ENCODE measurements around the gene CARS2. TPM values are rescaled to one million over a fixed set of nuclear protein-coding genes. Genes with fewer than 3 reads are reported as not detected.

The CARS2 gene
- total and polyA plus RNA-seq, 2 experiments from 2014 or later: 39.0 to 53.5 TPM

DNA sequence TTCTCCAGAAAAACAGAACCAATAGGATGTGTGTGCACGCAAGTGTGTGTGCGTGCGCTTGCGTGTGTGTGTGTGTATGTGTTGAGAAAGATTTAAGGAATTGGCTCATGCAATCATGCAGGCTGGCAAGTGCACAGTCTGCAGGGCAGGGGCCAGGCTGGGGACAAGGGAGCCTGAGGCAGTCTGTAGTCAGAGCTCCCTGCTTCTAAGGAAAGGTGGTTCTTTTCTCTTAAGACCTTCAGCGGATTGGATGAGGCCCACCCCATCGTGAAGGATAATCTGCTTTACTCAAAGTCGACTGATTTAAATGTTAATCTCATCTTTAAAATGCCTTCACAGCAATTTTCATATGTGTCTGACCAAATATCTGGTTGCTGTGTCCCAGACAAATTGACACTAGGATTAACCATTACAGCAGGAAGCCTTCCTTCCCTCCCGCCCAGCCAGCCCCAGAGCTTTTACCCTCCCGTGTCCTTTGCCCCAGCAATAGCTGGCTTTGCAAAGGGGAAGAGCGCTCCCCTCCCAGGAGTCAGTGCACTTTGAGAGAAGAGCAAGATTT is 105.6 kb downstream of the CARS2 start:
- TF ChIP-seq EZH2 (IDR thresholded peaks at IDR 0.05; ENCODE audit: low read depth, unreplicated experiment): no peak
- TF ChIP-seq, protein P1, sequence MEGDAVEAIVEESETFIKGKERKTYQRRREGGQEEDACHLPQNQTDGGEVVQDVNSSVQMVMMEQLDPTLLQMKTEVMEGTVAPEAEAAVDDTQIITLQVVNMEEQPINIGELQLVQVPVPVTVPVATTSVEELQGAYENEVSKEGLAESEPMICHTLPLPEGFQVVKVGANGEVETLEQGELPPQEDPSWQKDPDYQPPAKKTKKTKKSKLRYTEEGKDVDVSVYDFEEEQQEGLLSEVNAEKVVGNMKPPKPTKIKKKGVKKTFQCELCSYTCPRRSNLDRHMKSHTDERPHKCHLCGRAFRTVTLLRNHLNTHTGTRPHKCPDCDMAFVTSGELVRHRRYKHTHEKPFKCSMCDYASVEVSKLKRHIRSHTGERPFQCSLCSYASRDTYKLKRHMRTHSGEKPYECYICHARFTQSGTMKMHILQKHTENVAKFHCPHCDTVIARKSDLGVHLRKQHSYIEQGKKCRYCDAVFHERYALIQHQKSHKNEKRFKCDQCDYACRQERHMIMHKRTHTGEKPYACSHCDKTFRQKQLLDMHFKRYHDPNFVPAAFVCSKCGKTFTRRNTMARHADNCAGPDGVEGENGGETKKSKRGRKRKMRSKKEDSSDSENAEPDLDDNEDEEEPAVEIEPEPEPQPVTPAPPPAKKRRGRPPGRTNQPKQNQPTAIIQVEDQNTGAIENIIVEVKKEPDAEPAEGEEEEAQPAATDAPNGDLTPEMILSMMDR (conservative IDR thresholded peaks at IDR 0.05; ENCODE audit: low read depth in 2 of 2): no peak
- no peak for TF ChIP-seq ZNF331 (CRISPR knock-in tag; IDR thresholded peaks at IDR 0.05; ENCODE audit: low read depth)
- no peak for TF ChIP-seq EZH2phosphoT487 (IDR thresholded peaks at IDR 0.05; ENCODE audit: unreplicated experiment)
- no peak for TF ChIP-seq JUNB (IDR thresholded peaks at IDR 0.05; ENCODE audit: unreplicated experiment)
- no peak for TF ChIP-seq POLR2AphosphoS5 (IDR thresholded peaks at IDR 0.05; ENCODE audit: low read depth)
- TF ChIP-seq CREB1 (CRISPR knock-in tag; IDR thresholded peaks at IDR 0.05; ENCODE audit: low read depth): no peak
- TF ChIP-seq, protein P2, sequence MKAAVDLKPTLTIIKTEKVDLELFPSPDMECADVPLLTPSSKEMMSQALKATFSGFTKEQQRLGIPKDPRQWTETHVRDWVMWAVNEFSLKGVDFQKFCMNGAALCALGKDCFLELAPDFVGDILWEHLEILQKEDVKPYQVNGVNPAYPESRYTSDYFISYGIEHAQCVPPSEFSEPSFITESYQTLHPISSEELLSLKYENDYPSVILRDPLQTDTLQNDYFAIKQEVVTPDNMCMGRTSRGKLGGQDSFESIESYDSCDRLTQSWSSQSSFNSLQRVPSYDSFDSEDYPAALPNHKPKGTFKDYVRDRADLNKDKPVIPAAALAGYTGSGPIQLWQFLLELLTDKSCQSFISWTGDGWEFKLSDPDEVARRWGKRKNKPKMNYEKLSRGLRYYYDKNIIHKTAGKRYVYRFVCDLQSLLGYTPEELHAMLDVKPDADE (IDR thresholded peaks at IDR 0.05): no peak
- TF ChIP-seq, protein P3, sequence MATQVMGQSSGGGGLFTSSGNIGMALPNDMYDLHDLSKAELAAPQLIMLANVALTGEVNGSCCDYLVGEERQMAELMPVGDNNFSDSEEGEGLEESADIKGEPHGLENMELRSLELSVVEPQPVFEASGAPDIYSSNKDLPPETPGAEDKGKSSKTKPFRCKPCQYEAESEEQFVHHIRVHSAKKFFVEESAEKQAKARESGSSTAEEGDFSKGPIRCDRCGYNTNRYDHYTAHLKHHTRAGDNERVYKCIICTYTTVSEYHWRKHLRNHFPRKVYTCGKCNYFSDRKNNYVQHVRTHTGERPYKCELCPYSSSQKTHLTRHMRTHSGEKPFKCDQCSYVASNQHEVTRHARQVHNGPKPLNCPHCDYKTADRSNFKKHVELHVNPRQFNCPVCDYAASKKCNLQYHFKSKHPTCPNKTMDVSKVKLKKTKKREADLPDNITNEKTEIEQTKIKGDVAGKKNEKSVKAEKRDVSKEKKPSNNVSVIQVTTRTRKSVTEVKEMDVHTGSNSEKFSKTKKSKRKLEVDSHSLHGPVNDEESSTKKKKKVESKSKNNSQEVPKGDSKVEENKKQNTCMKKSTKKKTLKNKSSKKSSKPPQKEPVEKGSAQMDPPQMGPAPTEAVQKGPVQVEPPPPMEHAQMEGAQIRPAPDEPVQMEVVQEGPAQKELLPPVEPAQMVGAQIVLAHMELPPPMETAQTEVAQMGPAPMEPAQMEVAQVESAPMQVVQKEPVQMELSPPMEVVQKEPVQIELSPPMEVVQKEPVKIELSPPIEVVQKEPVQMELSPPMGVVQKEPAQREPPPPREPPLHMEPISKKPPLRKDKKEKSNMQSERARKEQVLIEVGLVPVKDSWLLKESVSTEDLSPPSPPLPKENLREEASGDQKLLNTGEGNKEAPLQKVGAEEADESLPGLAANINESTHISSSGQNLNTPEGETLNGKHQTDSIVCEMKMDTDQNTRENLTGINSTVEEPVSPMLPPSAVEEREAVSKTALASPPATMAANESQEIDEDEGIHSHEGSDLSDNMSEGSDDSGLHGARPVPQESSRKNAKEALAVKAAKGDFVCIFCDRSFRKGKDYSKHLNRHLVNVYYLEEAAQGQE (IDR thresholded peaks at IDR 0.05; ENCODE audit: unreplicated experiment): no peak
- no peak for TF ChIP-seq NANOG (IDR thresholded peaks at IDR 0.05; ENCODE audit: borderline replicate concordance)
- TF ChIP-seq, protein P4, sequence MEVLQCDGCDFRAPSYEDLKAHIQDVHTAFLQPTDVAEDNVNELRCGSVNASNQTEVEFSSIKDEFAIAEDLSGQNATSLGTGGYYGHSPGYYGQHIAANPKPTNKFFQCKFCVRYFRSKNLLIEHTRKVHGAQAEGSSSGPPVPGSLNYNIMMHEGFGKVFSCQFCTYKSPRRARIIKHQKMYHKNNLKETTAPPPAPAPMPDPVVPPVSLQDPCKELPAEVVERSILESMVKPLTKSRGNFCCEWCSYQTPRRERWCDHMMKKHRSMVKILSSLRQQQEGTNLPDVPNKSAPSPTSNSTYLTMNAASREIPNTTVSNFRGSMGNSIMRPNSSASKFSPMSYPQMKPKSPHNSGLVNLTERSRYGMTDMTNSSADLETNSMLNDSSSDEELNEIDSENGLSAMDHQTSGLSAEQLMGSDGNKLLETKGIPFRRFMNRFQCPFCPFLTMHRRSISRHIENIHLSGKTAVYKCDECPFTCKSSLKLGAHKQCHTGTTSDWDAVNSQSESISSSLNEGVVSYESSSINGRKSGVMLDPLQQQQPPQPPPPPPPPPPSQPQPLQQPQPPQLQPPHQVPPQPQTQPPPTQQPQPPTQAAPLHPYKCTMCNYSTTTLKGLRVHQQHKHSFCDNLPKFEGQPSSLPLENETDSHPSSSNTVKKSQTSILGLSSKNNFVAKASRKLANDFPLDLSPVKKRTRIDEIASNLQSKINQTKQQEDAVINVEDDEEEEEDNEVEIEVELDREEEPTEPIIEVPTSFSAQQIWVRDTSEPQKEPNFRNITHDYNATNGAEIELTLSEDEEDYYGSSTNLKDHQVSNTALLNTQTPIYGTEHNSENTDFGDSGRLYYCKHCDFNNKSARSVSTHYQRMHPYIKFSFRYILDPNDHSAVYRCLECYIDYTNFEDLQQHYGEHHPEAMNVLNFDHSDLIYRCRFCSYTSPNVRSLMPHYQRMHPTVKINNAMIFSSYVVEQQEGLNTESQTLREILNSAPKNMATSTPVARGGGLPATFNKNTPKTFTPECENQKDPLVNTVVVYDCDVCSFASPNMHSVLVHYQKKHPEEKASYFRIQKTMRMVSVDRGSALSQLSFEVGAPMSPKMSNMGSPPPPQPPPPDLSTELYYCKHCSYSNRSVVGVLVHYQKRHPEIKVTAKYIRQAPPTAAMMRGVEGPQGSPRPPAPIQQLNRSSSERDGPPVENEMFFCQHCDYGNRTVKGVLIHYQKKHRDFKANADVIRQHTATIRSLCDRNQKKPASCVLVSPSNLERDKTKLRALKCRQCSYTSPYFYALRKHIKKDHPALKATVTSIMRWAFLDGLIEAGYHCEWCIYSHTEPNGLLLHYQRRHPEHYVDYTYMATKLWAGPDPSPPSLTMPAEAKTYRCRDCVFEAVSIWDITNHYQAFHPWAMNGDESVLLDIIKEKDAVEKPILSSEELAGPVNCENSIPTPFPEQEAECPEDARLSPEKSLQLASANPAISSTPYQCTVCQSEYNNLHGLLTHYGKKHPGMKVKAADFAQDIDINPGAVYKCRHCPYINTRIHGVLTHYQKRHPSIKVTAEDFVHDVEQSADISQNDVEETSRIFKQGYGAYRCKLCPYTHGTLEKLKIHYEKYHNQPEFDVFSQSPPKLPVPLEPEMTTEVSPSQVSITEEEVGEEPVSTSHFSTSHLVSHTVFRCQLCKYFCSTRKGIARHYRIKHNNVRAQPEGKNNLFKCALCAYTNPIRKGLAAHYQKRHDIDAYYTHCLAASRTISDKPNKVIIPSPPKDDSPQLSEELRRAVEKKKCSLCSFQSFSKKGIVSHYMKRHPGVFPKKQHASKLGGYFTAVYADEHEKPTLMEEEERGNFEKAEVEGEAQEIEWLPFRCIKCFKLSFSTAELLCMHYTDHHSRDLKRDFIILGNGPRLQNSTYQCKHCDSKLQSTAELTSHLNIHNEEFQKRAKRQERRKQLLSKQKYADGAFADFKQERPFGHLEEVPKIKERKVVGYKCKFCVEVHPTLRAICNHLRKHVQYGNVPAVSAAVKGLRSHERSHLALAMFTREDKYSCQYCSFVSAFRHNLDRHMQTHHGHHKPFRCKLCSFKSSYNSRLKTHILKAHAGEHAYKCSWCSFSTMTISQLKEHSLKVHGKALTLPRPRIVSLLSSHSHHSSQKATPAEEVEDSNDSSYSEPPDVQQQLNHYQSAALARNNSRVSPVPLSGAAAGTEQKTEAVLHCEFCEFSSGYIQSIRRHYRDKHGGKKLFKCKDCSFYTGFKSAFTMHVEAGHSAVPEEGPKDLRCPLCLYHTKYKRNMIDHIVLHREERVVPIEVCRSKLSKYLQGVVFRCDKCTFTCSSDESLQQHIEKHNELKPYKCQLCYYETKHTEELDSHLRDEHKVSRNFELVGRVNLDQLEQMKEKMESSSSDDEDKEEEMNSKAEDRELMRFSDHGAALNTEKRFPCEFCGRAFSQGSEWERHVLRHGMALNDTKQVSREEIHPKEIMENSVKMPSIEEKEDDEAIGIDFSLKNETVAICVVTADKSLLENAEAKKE (CRISPR knock-in tag; IDR thresholded peaks at IDR 0.05): no peak
- no peak for TF ChIP-seq STAT1 (IDR thresholded peaks at IDR 0.05; ENCODE audit: unreplicated experiment)
- no peak for TF ChIP-seq ZNF114 (CRISPR knock-in tag; IDR thresholded peaks at IDR 0.05)
- peaks cover 3% of the 10 kb centered on the region; the same call in 1 of the 3 replicates for H3K4me1 Mint-ChIP-seq
- peaks cover 3% of the 10 kb centered on the region; the same call in 1 of the 3 replicates for H3K36me3 Mint-ChIP-seq (ENCODE audit: low read depth)
- Histone ChIP-seq H3K79me2 (replicated peaks; ENCODE audit: insufficient read depth) (no peaks in the 10 kb centered on the region), H3K4me2 (no peak overlapping the region), H3K4me1 (ENCODE audit: insufficient read depth) (no peaks in the 10 kb centered on the region), H4K20me1 (replicated peaks; ENCODE audit: insufficient read depth) (no peaks in the 10 kb centered on the region), H3K36me3 (ENCODE audit: insufficient read depth) (no peaks in the 10 kb centered on the region), H3K9me2 (ENCODE audit: insufficient read depth) (no peaks in the 10 kb centered on the region), H3K27ac (ENCODE audit: low read depth) (no peak overlapping the region), H2AFZ (peak overlapping the region; percentile 63; the same call in 1 of the 2 replicates), H3F3A (replicated peaks; ENCODE audit: low read depth) (no peaks in the 10 kb centered on the region), H3K27me3 (ENCODE audit: insufficient read depth) (no peaks in the 10 kb centered on the region), H3K4me3 (no peak overlapping the region)
- peaks cover 7% of the 10 kb centered on the region for H3K27me3 Mint-ChIP-seq (ENCODE audit: insufficient read depth, low read depth, poor library complexity)
- peaks cover 7% of the 10 kb centered on the region; the same call in 2 of the 3 replicates for H3K9me3 Mint-ChIP-seq
- H3K4me3 Mint-ChIP-seq: no peak overlapping the region
- no peak for DNase-seq (ENCODE audit: low spot score)
- ATAC-seq: no peak
- no peak overlapping the region for H3K27ac Mint-ChIP-seq

Data from GM23338 (cell line).